ENCODE measurements around the gene LYPD5.

LYPD5 gene

DNA sequence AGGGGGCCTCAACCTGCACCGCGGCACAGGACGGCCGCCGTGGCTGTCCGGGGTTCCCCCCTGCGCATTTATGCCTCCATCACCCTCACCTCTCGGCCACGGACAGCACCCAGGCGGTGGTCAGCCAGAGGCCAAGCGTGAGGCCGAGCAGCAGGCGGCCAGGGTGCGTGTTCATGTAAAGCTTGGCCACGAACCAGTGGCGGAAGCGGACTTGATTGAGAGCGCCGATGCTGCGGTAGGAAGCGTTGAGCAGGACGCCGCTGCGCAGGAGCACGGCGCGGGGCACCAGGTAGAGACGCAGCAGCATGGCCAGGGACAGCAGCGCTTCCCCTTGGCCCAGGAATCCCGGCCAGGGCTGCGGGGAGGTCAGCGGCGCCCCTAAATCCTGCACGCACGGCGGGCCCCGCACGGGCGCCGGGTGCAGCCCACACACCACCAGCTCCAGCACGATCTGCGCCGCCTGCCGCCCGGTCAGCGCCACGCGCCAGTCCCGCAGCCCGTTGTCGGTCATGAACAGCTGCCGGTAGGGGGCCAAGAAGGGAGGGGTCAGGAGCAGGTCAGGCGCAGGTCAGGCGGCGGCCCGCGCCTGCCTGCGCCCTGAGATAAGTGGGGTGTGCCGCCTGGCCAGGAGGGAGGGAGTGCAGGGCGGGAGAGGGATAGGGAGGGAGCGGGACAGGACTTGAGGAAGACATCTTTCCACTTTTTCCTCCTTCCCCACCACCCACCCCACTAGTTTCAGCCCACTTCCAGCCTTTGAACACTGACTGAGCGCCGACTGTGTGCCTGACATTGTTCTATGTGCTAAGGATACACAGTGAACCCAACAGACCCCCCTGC lies 27.9 kb downstream of the LYPD5 start:
- Histone ChIP-seq H3K4ac (ENCODE audit: low read depth, low read length) (no peak overlapping the region), H4K12ac (ENCODE audit: low read depth, low read length) (no peak overlapping the region), H2BK12ac (ENCODE audit: low read length) (no peak overlapping the region), H3K23ac (ENCODE audit: low read length) (no peak overlapping the region), H4K91ac (ENCODE audit: low read depth, low read length) (peak overlapping the region; percentile 47), H3K4me2 (ENCODE audit: low read length) (peak overlapping the region; percentile 53), H2AFZ (ENCODE audit: insufficient read depth, low read length, poor library complexity) (peak overlapping the region; percentile 42), H3K27ac (ENCODE audit: low read depth, low read length) (no peak overlapping the region), H2AK5ac (ENCODE audit: low read length) (no peak overlapping the region), H3K14ac (ENCODE audit: low read length) (peak overlapping the region; percentile 15), H2BK5ac (ENCODE audit: low read depth, low read length, poor library complexity) (no peak overlapping the region), H3K9ac (ENCODE audit: low read length) (no peak overlapping the region), H3K18ac (ENCODE audit: low read length) (no peak overlapping the region), H3K27me3 (ENCODE audit: insufficient read depth, low read length) (peaks cover 5% of the 10 kb centered on the region), H3K79me1 (ENCODE audit: low read length) (peaks cover 4% of the 10 kb centered on the region), H2BK120ac (ENCODE audit: insufficient read depth, low read length, poor library complexity) (no peak overlapping the region), H3K4me3 (ENCODE audit: low read depth, low read length) (peak overlapping the region; percentile 58), H3K4me1 (ENCODE audit: control insufficient read depth in 1 of 2, insufficient read depth in 2 of 2, low read length in 2 of 2) (peaks cover 19 to 23% of the 10 kb centered on the region in 2 experiments), H3K9me3 (ENCODE audit: insufficient read depth, low read depth, low read length) (peaks cover 4% of the 10 kb centered on the region), H3K79me2 (ENCODE audit: control insufficient read depth, insufficient read depth, low read length, poor library complexity) (peaks cover 2% of the 10 kb centered on the region), H4K8ac (ENCODE audit: low read depth, low read length) (no peak overlapping the region), H3K36me3 (ENCODE audit: control insufficient read depth in 1 of 2, insufficient read depth in 2 of 2, low read length in 2 of 2) (peaks cover 5 to 10% of the 10 kb centered on the region in 2 experiments)
- no peak for DNase-seq
- WGBS (ENCODE audit: extremely low coverage, insufficient coverage, insufficient read length), result no CpG with 5 or more reads among the region's 63 CpGs

DNA sequence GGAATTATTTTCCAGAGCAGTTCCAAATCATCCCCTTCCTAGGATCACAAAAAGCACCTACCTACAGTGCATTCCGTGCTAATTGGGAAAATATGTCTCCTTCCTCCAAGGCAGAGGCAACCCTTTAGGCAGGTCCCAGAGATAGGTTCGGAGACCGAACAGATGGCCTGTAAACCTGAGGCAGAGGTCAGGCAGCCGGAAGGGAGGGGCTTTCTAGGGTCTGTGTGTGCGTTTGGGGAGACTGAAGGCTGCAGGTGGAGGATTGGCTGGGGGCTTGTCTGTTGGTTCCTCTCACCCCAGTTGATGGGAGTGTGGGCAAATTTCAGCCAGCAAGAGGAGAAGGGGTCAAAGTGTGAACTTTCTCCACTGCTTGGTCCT lies 28.5 kb downstream of the LYPD5 start:
- WGBS (ENCODE audit: extremely low coverage, insufficient coverage, insufficient read length), result no CpG with 5 or more reads among the region's 5 CpGs
- H3K4me1 ChIP-seq (ENCODE audit: control insufficient read depth in 1 of 2, insufficient read depth in 2 of 2, low read length in 2 of 2), result peaks cover 15 to 17% of the 10 kb centered on the region in 2 experiments

DNA sequence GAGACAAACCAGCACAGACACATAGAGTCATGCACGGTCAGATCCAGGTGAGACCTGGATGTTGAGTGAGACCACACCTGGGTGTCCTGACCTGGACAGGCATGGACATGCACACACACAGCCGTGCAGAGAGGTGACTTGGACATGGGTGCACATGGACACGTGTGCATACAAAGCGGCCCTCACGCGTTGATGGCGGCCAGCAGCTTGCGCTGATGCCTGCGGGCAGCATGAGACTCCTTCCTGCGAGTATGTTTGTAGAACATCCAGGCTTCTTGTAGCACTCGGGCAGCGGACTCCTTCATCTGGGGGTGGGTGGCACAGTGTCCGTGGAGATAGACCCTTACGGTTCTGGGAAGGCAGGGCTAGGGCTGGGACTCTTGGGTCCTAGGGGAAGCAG lies 33.0 kb downstream of the LYPD5 start:
- H3K27ac ChIP-seq (ENCODE audit: low read depth, low read length), result no peak overlapping the region
- no peak overlapping the region for H3K4me2 ChIP-seq (ENCODE audit: low read length)
- no peak overlapping the region for H3K9ac ChIP-seq (ENCODE audit: low read length)

More for the DNA sequence above, 28.5 kb downstream of the LYPD5 start:
- H3K27ac ChIP-seq (ENCODE audit: low read depth, low read length), result no peak overlapping the region
- no peaks in the 10 kb centered on the region for H3K79me2 ChIP-seq (ENCODE audit: control insufficient read depth, insufficient read depth, low read length, poor library complexity)
- H3K4me3 ChIP-seq (ENCODE audit: low read depth, low read length), result peak overlapping the region; percentile 58
- H3K23ac ChIP-seq (ENCODE audit: low read length), result no peak overlapping the region
- H2BK5ac ChIP-seq (ENCODE audit: low read depth, low read length, poor library complexity), result no peak overlapping the region
- no peak overlapping the region for H3K4ac ChIP-seq (ENCODE audit: low read depth, low read length)
- peak overlapping the region; percentile 53 for H3K4me2 ChIP-seq (ENCODE audit: low read length)
- no peak overlapping the region for H4K12ac ChIP-seq (ENCODE audit: low read depth, low read length)
- no peak overlapping the region for H3K18ac ChIP-seq (ENCODE audit: low read length)
- H3K27me3 ChIP-seq (ENCODE audit: insufficient read depth, low read length), result peaks cover 5% of the 10 kb centered on the region
- H4K91ac ChIP-seq (ENCODE audit: low read depth, low read length), result peak overlapping the region; percentile 47
- no peak overlapping the region for H2BK12ac ChIP-seq (ENCODE audit: low read length)
- H3K9ac ChIP-seq (ENCODE audit: low read length), result no peak overlapping the region
- no peak overlapping the region for H2AK5ac ChIP-seq (ENCODE audit: low read length)
- H4K8ac ChIP-seq (ENCODE audit: low read depth, low read length), result no peak overlapping the region
- H3K9me3 ChIP-seq (ENCODE audit: insufficient read depth, low read depth, low read length), result peaks cover 8% of the 10 kb centered on the region
- no peak overlapping the region for H2BK120ac ChIP-seq (ENCODE audit: insufficient read depth, low read length, poor library complexity)
- H3K79me1 ChIP-seq (ENCODE audit: low read length), result no peaks in the 10 kb centered on the region
- H3K36me3 ChIP-seq (ENCODE audit: control insufficient read depth in 1 of 2, insufficient read depth in 2 of 2, low read length in 2 of 2), result peaks cover 8 to 14% of the 10 kb centered on the region in 2 experiments
- no peak overlapping the region for H3K14ac ChIP-seq (ENCODE audit: low read length)
- no peak for DNase-seq
- no peak overlapping the region for H2AFZ ChIP-seq (ENCODE audit: insufficient read depth, low read length, poor library complexity)

DNA sequence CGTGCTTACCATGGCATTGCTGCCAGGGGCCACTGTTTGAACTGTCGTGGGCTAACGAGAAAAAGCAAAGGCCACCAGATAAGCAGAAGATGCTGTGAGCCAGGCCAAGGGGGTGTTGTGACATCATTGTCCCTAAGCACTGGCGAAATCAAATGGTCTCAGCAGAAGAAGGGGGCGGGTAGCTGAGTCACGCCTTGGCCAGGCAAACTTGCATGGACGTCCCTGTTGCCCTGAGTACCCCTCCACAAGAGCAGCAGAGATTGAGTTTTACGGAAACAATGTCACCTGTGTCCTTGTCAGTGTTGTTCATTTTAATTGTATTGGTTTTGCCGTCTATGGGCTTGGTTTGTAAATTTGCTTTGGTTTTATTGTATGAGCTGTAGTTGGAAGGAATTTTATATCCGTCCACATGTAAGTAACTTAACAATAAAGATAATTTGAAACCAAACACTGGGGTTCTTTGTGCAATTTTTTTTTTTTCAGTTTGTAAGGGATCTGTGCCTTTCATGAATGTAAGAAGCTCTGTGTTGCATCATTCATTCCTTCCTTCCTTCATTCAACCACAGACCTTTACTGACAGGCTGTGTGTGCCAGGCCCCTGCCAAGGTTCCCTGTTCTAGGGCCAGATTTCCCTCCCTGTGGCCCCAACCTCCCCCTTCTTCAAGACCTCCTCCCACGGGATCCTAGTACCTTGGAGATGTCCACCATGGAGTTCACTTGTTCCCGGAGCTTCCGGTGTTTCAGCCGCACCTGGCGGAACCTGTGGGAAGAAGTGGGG lies 33.8 kb downstream of the LYPD5 start:
- Histone ChIP-seq H3K4me3 (ENCODE audit: low read depth, low read length) (no peak overlapping the region), H3K9ac (ENCODE audit: low read length) (no peak overlapping the region), H3K27ac (ENCODE audit: low read depth, low read length) (no peak overlapping the region), H3K14ac (ENCODE audit: low read length) (no peak overlapping the region), H2BK5ac (ENCODE audit: low read depth, low read length, poor library complexity) (no peak overlapping the region), H4K91ac (ENCODE audit: low read depth, low read length) (no peak overlapping the region), H3K4me1 (ENCODE audit: control insufficient read depth in 1 of 2, insufficient read depth in 2 of 2, low read length in 2 of 2) (peaks cover 17 to 19% of the 10 kb centered on the region in 2 experiments), H3K79me2 (ENCODE audit: control insufficient read depth, insufficient read depth, low read length, poor library complexity) (peaks cover 2% of the 10 kb centered on the region), H3K4me2 (ENCODE audit: low read length) (no peak overlapping the region), H2BK120ac (ENCODE audit: insufficient read depth, low read length, poor library complexity) (no peak overlapping the region), H2BK12ac (ENCODE audit: low read length) (no peak overlapping the region), H3K18ac (ENCODE audit: low read length) (no peak overlapping the region), H3K9me3 (ENCODE audit: insufficient read depth, low read depth, low read length) (peaks cover 6% of the 10 kb centered on the region), H4K8ac (ENCODE audit: low read depth, low read length) (no peak overlapping the region), H3K23ac (ENCODE audit: low read length) (no peak overlapping the region), H3K36me3 (ENCODE audit: control insufficient read depth in 1 of 2, insufficient read depth in 2 of 2, low read length in 2 of 2) (peaks cover 8 to 14% of the 10 kb centered on the region in 2 experiments), H2AFZ (ENCODE audit: insufficient read depth, low read length, poor library complexity) (no peak overlapping the region), H3K79me1 (ENCODE audit: low read length) (peaks cover 17% of the 10 kb centered on the region), H2AK5ac (ENCODE audit: low read length) (peak overlapping the region; percentile 22), H3K4ac (ENCODE audit: low read depth, low read length) (no peak overlapping the region), H4K12ac (ENCODE audit: low read depth, low read length) (no peak overlapping the region), H3K27me3 (ENCODE audit: insufficient read depth, low read length) (no peaks in the 10 kb centered on the region)
- no CpG with 5 or more reads among the region's 15 CpGs for WGBS (ENCODE audit: extremely low coverage, insufficient coverage, insufficient read length)
- DNase-seq, result peak in 1 of 2 donors; percentile 18

More for the DNA sequence above, 33.0 kb downstream of the LYPD5 start:
- peaks cover 12% of the 10 kb centered on the region for H3K79me1 ChIP-seq (ENCODE audit: low read length)
- H3K4me1 ChIP-seq (ENCODE audit: control insufficient read depth in 1 of 2, insufficient read depth in 2 of 2, low read length in 2 of 2), result peaks cover 15 to 25% of the 10 kb centered on the region in 2 experiments
- H2BK5ac ChIP-seq (ENCODE audit: low read depth, low read length, poor library complexity), result no peak overlapping the region
- no peak for DNase-seq
- H2AK5ac ChIP-seq (ENCODE audit: low read length), result no peak overlapping the region
- H4K12ac ChIP-seq (ENCODE audit: low read depth, low read length), result no peak overlapping the region
- H4K91ac ChIP-seq (ENCODE audit: low read depth, low read length), result no peak overlapping the region
- H3K79me2 ChIP-seq (ENCODE audit: control insufficient read depth, insufficient read depth, low read length, poor library complexity), result peaks cover 2% of the 10 kb centered on the region
- H3K18ac ChIP-seq (ENCODE audit: low read length), result no peak overlapping the region
- WGBS (ENCODE audit: extremely low coverage, insufficient coverage, insufficient read length), result no CpG with 5 or more reads among the region's 14 CpGs
- H3K4ac ChIP-seq (ENCODE audit: low read depth, low read length), result no peak overlapping the region
- H2AFZ ChIP-seq (ENCODE audit: insufficient read depth, low read length, poor library complexity), result no peak overlapping the region
- no peak overlapping the region for H2BK120ac ChIP-seq (ENCODE audit: insufficient read depth, low read length, poor library complexity)
- peaks cover 8 to 14% of the 10 kb centered on the region in 2 experiments for H3K36me3 ChIP-seq (ENCODE audit: control insufficient read depth in 1 of 2, insufficient read depth in 2 of 2, low read length in 2 of 2)
- H2BK12ac ChIP-seq (ENCODE audit: low read length), result no peak overlapping the region
- no peak overlapping the region for H3K23ac ChIP-seq (ENCODE audit: low read length)
- H4K8ac ChIP-seq (ENCODE audit: low read depth, low read length), result no peak overlapping the region
- no peak overlapping the region for H3K14ac ChIP-seq (ENCODE audit: low read length)
- H3K9me3 ChIP-seq (ENCODE audit: insufficient read depth, low read depth, low read length), result peaks cover 6% of the 10 kb centered on the region
- no peak overlapping the region for H3K4me3 ChIP-seq (ENCODE audit: low read depth, low read length)
- peaks cover 5% of the 10 kb centered on the region for H3K27me3 ChIP-seq (ENCODE audit: insufficient read depth, low read length)

Measured in trophoblast cell (in vitro differentiated cells and primary cell).